Measurements from ENCODE around the gene ST7L.
"Not testable (repeated sequence)": the region's sequence is repeated elsewhere in the genome, so short reads cannot be mapped to it uniquely, and the experiment has no call there.

ST7L gene

DNA sequence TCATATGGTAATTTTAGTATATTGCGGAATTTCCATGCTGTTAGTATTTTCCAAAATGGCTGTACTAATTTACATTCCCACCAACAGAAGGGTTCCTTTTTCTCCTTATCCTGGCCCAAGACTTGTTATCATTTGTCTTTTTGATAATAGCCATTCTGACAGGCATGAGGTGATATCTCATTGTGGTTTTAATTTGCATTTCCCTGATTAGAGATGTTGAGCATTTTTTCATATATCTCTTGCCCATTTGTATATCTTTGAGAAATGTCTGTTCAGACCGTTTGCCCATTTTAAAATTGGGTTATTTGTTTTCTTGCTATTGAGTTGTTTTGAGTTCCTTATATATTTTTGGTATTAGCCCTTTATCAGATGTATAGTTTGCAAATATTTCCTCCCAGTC lies 14.7 kb upstream of the ST7L start:
- ChIA-PET CTCF (no interaction called here), POLR2A (no interaction called here)
- no peak for DNase-seq (ENCODE audit: extremely low spot score)
- TF ChIP-seq ARNT (IDR thresholded peaks at IDR 0.05), result no peak
- TF ChIP-seq, protein P1, sequence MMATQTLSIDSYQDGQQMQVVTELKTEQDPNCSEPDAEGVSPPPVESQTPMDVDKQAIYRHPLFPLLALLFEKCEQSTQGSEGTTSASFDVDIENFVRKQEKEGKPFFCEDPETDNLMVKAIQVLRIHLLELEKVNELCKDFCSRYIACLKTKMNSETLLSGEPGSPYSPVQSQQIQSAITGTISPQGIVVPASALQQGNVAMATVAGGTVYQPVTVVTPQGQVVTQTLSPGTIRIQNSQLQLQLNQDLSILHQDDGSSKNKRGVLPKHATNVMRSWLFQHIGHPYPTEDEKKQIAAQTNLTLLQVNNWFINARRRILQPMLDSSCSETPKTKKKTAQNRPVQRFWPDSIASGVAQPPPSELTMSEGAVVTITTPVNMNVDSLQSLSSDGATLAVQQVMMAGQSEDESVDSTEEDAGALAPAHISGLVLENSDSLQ (IDR thresholded peaks at IDR 0.05), result no peak
- TF ChIP-seq HDGF (IDR thresholded peaks at IDR 0.05; ENCODE audit: borderline replicate concordance), result no peak
- TF ChIP-seq SP1 (IDR thresholded peaks at IDR 0.05), result no peak

DNA sequence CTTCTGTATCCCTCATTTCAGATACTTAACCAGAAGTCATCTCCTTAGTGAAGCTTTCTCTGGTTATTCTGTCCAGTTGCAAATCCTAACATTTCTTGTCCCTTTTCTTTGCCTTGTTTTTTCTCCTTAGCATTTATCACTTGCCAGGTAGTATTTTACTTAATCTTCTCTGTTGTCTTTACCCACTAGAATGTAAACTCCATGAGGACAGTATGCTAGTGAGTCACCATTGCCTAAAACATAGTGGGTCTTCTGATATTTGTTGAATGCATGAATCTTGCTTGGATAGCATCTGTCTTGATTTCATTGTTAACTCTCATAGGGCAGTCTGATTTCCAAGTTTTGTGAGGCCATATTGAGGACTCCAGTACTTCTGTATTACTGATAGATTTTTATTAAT lies 10.3 kb upstream of the ST7L start:
- no peak for DNase-seq (ENCODE audit: extremely low spot score)
- POLR2A ChIA-PET, result interaction anchor here (2.5 kb wide), 1 partner anchor 10 kb away, joined by 11 read pairs; the partner anchor contains the start of gene ST7L
- TF ChIP-seq CTBP1 (IDR thresholded peaks at IDR 0.05; ENCODE audit: borderline replicate concordance) (no peak), HDGF (IDR thresholded peaks at IDR 0.05; ENCODE audit: borderline replicate concordance) (no peak), SUZ12 (IDR thresholded peaks at IDR 0.05) (no peak), FOXM1 (IDR thresholded peaks at IDR 0.05; ENCODE audit: borderline replicate concordance) (no peak), SP1 (IDR thresholded peaks at IDR 0.05) (no peak), ELF4 (IDR thresholded peaks at IDR 0.05) (no peak), BHLHE40 (IDR thresholded peaks at IDR 0.05; ENCODE audit: borderline replicate concordance) (no peak), FOXA1 (IDR thresholded peaks at IDR 0.05) (no peak), L3MBTL2 (conservative IDR thresholded peaks at IDR 0.05) (no peak), ARNT (IDR thresholded peaks at IDR 0.05) (no peak), NFRKB (IDR thresholded peaks at IDR 0.05) (no peak)
- CTCF ChIA-PET, result no interaction called here

DNA sequence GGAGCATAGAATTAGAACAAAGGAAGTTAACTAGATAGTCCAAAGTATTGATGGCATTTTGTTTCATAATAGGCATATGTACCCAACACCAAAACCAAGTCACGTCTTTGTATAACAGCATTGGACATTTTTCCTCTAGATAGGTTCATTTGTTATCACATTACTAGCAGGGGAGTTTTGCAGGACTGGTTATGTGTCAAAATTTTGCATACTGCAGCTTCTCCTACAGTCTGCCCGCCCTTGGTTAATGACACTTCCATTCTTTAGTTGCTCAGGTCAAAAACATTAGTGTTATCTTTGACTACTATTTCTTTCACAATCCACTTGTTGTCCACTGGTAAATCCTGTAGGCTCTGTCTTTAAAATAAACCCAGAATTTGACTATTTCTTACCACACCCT lies 9.6 kb upstream of the ST7L start:
- ChIA-PET POLR2A (no interaction called here), CTCF (no interaction called here)
- DNase-seq (ENCODE audit: extremely low spot score), result no peak
- TF ChIP-seq L3MBTL2 (conservative IDR thresholded peaks at IDR 0.05) (no peak), NFRKB (IDR thresholded peaks at IDR 0.05) (no peak), LEF1 (IDR thresholded peaks at IDR 0.05; ENCODE audit: borderline replicate concordance) (no peak), FOXM1 (IDR thresholded peaks at IDR 0.05; ENCODE audit: borderline replicate concordance) (no peak), SUZ12 (IDR thresholded peaks at IDR 0.05) (no peak), FOXK2 (IDR thresholded peaks at IDR 0.05) (no peak)

DNA sequence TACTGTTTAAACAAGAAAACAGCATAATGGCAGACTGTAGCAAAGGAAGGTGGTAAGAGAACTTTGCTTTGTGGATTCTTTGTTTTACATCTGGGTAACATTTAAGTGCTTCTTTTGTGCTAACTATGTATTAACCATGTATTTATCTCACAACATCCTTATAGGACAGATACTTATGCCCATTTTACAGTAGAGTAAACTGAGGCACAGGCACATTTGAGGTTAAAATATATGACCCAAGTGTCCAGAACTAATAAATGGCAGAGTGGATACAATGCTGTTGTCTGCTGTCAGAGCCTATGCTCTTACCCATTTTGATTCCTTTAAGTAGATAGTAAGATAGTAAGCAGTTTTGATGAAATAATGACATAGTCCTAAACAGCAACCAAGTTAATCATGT lies 7.9 kb upstream of the ST7L start:
- ChIA-PET CTCF (no interaction called here), POLR2A (no interaction called here)
- DNase-seq (ENCODE audit: extremely low spot score), result no peak
- no peak for TF ChIP-seq ARNT (IDR thresholded peaks at IDR 0.05)
- TF ChIP-seq FOXK2 (IDR thresholded peaks at IDR 0.05), result no peak
- TF ChIP-seq FOXM1 (IDR thresholded peaks at IDR 0.05; ENCODE audit: borderline replicate concordance), result no peak
- TF ChIP-seq, protein P1 (IDR thresholded peaks at IDR 0.05), result no peak
- no peak for TF ChIP-seq HDGF (IDR thresholded peaks at IDR 0.05; ENCODE audit: borderline replicate concordance)
- no peak for TF ChIP-seq SUZ12 (IDR thresholded peaks at IDR 0.05)
- no peak for TF ChIP-seq CTBP1 (IDR thresholded peaks at IDR 0.05; ENCODE audit: borderline replicate concordance)
- no peak for TF ChIP-seq ELF4 (IDR thresholded peaks at IDR 0.05)

DNA sequence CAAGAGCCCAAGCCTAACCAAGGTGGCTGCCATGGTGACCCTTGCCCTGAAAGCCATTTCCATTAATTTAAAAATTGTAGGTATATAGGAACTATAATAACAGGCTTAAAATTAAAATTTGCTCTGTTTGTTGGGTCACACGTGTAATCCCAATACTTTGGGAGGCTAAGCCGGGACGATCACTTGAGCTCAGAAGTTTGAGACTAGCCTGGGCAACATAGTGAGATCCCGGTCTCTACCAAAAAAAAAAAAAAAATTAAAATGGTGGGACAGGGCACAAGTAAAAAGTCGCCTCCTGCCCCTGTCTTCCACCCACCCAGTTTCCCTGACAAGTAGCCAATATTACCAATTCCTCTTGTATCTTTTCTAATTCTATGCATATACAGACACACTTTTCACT lies 7.3 kb upstream of the ST7L start:
- POLR2A ChIA-PET, result no interaction called here
- DNase-seq (ENCODE audit: extremely low spot score), result no peak
- CTCF ChIA-PET, result no interaction called here
- TF ChIP-seq FOXK2 (IDR thresholded peaks at IDR 0.05), result no peak
- no peak for TF ChIP-seq SP1 (IDR thresholded peaks at IDR 0.05)

DNA sequence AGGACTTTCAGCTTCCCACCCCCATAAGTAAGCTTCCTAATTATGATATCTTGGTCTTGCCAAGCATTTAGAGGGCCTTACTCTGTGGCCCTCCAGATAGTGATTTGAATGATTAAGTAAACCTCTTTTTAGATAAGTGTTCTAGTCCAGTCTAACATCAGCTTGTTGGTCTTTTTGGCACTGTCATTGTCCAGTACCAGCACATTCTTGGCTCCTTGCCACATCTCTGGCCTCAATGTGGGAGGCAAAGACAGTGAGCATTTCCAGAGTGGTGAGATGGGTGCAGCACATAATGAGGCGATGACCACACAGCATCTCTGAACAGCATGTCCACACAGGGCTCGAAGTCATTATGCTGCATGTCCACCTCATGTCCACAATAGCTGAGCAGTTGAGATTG lies 6.8 kb upstream of the ST7L start:
- DNase-seq (ENCODE audit: extremely low spot score), result no peak
- POLR2A ChIA-PET, result no interaction called here
- TF ChIP-seq ZNF384 (IDR thresholded peaks at IDR 0.05), result no peak
- TF ChIP-seq, protein P1 (IDR thresholded peaks at IDR 0.05), result no peak
- CTCF ChIA-PET, result no interaction called here

DNA sequence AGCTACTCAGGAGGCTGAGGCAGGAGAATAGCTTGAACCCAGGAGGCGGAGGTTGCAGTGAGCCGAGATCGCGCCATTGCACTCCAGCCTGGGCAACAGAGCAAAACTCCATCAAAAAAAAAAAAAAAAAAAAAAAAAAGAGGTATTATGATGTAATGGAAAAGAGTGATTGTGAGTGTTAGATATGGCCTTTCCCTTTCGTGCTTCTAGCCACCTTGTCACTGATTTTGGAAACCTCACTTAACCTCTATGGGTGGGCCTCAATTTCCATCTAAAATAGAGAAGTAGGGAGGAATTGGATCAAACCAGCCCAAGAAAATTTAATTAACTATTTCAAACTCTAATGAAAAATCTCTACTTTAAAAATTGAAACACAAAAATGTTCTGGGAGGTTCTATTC lies 5.6 kb upstream of the ST7L start:
- CTCF ChIA-PET; DNase-seq (ENCODE audit: extremely low spot score); POLR2A ChIA-PET: not testable (repeated sequence)

DNA sequence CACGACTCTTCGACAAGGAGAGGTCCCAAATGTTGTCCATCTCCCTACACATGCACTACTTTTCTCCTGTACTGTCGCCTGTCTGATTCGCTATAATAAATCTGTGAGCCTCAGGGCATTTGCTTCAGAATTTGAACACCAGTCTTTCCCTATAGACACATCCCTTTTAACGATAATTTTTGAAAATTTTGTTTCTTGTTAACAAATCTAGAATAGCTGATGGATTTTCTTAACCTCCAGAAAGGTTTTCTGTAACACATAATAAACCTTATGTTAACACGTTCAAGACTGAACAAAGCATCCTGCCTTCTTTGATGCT lies 1.4 kb upstream of the ST7L start:
- ChIA-PET CTCF (no interaction called here), POLR2A (interaction anchor here (0.8 to 1.1 kb wide), 2 partner anchors 11 to 54 kb away, joined by 3 read pairs; partner anchors contain the start of gene MOV10)
- peak; percentile 40 for DNase-seq (ENCODE audit: extremely low spot score)
- TF ChIP-seq, protein P1 (IDR thresholded peaks at IDR 0.05), result peak; percentile 63
- TF ChIP-seq ARNT (IDR thresholded peaks at IDR 0.05), result no peak
- no peak for TF ChIP-seq NFRKB (IDR thresholded peaks at IDR 0.05)

More for the DNA sequence above, 5.6 kb upstream of the ST7L start:
- peak; percentile 79 for TF ChIP-seq ZNF384 (IDR thresholded peaks at IDR 0.05)

Measured in HEK293T (cell line).